Stimulated activated memory B cell treated with anti-CD40 and anti-IgM and Interleukin-4, amounts not matched to agents 10 μg/mL and 1 μg/mL and 100 μg/mL, for 72 hours (primary cell): ENCODE measurements around the gene OR1Q1.
"Not testable (repeated sequence)": the region's sequence is repeated elsewhere in the genome, so short reads cannot be mapped to it uniquely, and the experiment has no call there.

Experiments
- ATAC-seq: fragments of 150-1000 bp; cut with Tn5 transposase; 2 replicates; pipeline ENCODE4 v1.10.0; 2021
- H3K27ac Mint-ChIP-seq: one replicate; pipeline ENCODE4 v1.8.0; 2022; ENCODE audit warnings: mild to moderate bottlenecking, mixed read lengths
- H3K27me3 Mint-ChIP-seq: one replicate; pipeline ENCODE4 v1.8.0; 2022; ENCODE audit warnings: mixed read lengths
- H3K36me3 Mint-ChIP-seq: one replicate; pipeline ENCODE4 v1.8.0; 2022; ENCODE audit warnings: mixed read lengths
- H3K4me1 Mint-ChIP-seq: one replicate; pipeline ENCODE4 v1.8.0; 2022; ENCODE audit warnings: mixed read lengths
- H3K4me3 Mint-ChIP-seq: one replicate; pipeline ENCODE4 v1.8.0; 2022; ENCODE audit warnings: mild to moderate bottlenecking, moderate library complexity, mixed read lengths
- H3K9me3 Mint-ChIP-seq: one replicate; pipeline ENCODE4 v1.8.0; 2022; ENCODE audit warnings: mixed read lengths

OR1Q1 gene, protein sequence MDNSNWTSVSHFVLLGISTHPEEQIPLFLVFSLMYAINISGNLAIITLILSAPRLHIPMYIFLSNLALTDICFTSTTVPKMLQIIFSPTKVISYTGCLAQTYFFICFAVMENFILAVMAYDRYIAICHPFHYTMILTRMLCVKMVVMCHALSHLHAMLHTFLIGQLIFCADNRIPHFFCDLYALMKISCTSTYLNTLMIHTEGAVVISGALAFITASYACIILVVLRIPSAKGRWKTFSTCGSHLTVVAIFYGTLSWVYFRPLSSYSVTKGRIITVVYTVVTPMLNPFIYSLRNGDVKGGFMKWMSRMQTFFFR

DNA sequence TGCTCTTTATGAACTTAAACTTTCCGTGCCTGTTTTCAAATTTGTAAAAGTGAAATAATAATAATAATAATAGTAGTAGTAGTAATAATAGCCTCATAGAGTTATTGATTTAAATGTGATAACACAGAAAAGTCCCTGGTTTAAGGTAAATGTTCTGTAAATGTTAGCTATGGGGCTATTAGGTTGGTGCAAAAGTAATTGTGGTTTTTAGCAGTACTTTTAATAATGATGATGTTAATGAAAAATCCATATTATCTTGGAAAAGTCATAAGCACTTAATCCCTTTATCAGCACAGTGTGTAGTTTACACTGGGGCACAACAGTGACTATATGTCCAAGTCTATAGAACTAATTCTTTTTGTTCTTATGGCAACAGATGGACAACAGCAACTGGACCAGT lies at the start of gene OR1Q1:
OR1Q1 (plus strand) TSS at position 377 of the 400 bp plus-strand sequence; CDS start at position 377, 0 bp downstream.
- Mint-ChIP-seq H3K4me1 (no peaks in the 10 kb centered on the region), H3K4me3 (no peak within 1 kb of the TSS), H3K27me3 (peaks cover 9% of the 10 kb centered on the region), H3K36me3 (no peaks in the 10 kb centered on the region), H3K27ac (no peak within 1 kb of the TSS), H3K9me3 (peaks cover 3% of the 10 kb centered on the region)
- ATAC-seq, result no peak

DNA sequence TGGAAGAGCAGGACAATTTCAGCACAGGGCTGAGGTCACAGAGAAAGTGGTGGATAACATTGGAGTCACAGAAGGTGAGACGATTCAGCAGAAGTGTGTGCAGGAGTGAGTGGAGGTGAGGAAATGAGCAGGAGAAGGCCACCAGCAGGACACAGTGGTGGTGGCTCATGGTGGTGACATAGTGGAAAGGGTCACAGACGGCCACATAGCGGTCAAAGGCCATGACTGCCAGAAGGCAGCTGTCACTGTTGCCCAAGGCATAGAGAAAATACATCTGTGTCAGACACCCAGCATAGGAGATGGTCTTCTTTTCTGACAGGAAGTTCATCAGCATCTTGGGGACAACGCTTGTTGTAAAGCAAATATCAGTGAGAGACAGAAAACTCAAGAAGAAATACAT lies 46.6 kb upstream of the OR1Q1 start:
- H3K27ac Mint-ChIP-seq, result no peak overlapping the region
- no peaks in the 10 kb centered on the region for H3K4me1 Mint-ChIP-seq
- H3K4me3 Mint-ChIP-seq, result no peak overlapping the region
- H3K27me3 Mint-ChIP-seq, result no peaks in the 10 kb centered on the region
- no peaks in the 10 kb centered on the region for H3K9me3 Mint-ChIP-seq
- H3K36me3 Mint-ChIP-seq, result no peaks in the 10 kb centered on the region
- no peak for ATAC-seq

DNA sequence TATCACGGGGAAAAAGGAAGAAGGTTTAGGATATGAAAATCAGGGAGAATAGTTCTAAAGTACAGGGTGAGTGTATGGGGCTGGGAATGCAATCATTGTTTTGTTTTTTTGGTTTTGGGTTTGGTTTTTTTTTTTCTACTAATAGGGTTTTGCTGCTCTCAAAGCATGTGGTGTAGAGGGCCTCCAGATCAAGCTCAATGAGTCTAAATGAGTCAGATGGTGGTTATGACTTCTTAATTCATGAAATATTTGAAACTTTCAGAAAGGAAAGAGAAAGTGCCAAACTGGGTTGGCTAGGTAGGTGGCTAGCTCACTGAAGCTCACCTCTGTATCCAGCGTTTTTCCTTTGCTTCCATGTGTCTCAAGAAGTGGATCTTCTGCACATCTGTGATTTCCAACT lies 42.1 kb upstream of the OR1Q1 start:
- peak; percentile 8 for ATAC-seq
- Mint-ChIP-seq H3K27ac (no peak overlapping the region), H3K4me3 (no peak overlapping the region)

DNA sequence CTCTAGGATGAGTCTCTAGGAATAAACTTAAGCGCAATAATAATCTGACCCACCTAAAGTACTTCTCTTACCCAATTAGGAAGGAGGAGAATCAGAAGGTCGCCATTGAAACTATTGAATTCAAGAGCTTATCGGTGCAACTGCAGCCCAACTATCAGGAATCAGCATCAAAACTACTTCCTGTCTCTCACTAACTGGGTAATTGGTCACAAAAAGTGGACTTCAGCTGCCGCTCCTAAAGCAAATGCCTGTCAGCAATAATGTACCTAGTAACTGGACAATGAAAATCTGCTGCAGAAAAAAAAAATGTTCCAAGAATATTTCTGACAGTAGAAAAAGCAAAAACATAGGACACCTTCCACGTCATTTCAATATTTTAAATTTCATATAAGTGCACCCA lies 34.7 kb upstream of the OR1Q1 start:
- no peaks in the 10 kb centered on the region for H3K4me1 Mint-ChIP-seq
- ATAC-seq, result no peak
- peaks cover 5% of the 10 kb centered on the region for H3K36me3 Mint-ChIP-seq
- no peak overlapping the region for H3K4me3 Mint-ChIP-seq
- no peaks in the 10 kb centered on the region for H3K9me3 Mint-ChIP-seq
- peaks cover 6% of the 10 kb centered on the region for H3K27me3 Mint-ChIP-seq
- no peak overlapping the region for H3K27ac Mint-ChIP-seq

More for the DNA sequence above, 42.1 kb upstream of the OR1Q1 start:
- H3K9me3 Mint-ChIP-seq, result no peaks in the 10 kb centered on the region
- H3K27me3 Mint-ChIP-seq, result no peaks in the 10 kb centered on the region
- peaks cover 5% of the 10 kb centered on the region for H3K36me3 Mint-ChIP-seq
- H3K4me1 Mint-ChIP-seq, result no peaks in the 10 kb centered on the region

DNA sequence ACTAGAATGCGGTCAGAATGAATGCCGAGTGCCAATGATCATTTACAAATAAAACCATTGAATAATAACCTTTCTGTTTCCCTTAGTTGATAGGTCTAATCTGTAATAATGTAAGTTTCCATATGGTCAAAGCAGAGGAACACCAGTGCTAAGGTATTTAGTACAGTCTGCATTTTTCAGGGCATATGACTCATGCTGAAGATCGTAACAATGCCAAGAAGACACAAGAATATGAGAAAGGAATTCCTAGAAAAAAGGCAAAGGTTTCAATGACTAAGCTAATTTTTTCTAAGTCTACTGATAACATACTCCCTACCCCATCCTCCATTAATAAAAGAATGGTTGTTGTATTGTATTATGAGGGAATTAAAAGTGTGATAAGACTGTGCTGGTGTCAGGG lies 34.2 kb upstream of the OR1Q1 start:
- no peak overlapping the region for H3K4me3 Mint-ChIP-seq
- no peak overlapping the region for H3K27ac Mint-ChIP-seq
- H3K4me1 Mint-ChIP-seq, result no peaks in the 10 kb centered on the region
- H3K9me3 Mint-ChIP-seq, result no peaks in the 10 kb centered on the region
- H3K27me3 Mint-ChIP-seq, result peaks cover 6% of the 10 kb centered on the region
- no peak for ATAC-seq
- H3K36me3 Mint-ChIP-seq, result peaks cover 5% of the 10 kb centered on the region

DNA sequence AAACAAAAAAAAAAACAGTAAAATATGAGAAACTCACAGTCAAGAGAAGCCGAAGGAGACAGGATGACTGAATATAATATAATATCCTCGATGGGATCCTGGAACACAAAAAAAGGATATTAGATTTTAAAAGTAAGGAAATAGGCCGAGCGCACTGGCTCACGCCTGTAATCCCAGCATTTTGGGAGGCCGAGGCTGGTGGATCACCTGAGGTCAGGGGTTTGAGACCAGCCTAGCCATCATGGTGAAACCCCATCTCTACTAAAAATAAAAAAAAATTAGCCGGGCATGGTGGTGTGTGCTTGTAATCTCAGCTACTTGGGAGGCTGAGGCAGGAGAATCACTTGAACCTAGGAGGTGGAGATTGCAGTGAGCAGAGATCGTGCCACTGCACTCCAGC lies 31.3 kb upstream of the OR1Q1 start, which contains the start of gene OR1L8:
OR1L8 (minus strand) TSS at position 101 of the 400 bp plus-strand sequence. CDS start 14,907 bp downstream, outside the sequence.
- H3K36me3 Mint-ChIP-seq, H3K9me3 Mint-ChIP-seq, H3K4me1 Mint-ChIP-seq, ATAC-seq, H3K27ac Mint-ChIP-seq, H3K4me3 Mint-ChIP-seq, H3K27me3 Mint-ChIP-seq: not testable (repeated sequence)

DNA sequence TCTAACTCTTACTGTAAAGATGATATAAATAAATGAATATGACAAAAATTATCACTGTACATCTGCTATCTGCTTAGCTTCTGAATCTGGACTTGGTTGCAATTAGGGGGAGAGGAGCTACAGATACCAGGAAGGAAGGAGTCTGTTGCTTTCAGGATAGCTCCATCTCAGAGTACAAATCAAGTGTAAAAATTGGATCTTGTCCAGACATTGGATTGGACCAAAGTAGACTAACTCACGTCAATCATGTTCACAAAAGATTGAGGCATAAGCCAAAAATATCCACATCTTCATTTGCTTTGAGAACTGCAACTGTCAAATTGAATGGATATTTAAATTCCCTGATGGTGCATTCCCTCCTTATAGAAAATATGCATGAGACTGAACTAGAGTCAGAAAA lies 8.8 kb upstream of the OR1Q1 start:
- no peaks in the 10 kb centered on the region for H3K9me3 Mint-ChIP-seq
- no peaks in the 10 kb centered on the region for H3K4me1 Mint-ChIP-seq
- peaks cover 18% of the 10 kb centered on the region for H3K27me3 Mint-ChIP-seq
- no peaks in the 10 kb centered on the region for H3K36me3 Mint-ChIP-seq
- no peak for ATAC-seq
- H3K27ac Mint-ChIP-seq, result no peak overlapping the region
- no peak overlapping the region for H3K4me3 Mint-ChIP-seq

DNA sequence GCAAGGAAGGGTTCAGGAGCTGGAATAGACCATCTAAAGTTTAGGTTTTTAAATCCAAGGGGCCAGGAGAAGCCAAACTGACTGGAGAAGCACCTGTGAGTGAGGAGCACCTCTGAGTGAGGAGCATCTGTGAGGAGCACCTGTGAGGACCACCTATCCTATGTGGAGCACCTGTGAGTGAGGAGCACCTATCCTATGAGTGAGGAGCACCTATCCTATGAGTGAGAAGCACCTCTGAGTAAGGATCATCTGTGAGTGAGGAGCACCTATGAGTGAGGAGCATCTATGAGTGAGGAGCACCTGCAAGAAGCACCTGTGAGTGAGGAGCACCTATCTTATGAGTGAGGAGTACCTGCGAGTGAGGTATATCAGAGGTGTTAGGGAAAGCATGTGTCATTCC lies 8.0 kb upstream of the OR1Q1 start:
- ATAC-seq, result no peak
- Mint-ChIP-seq H3K4me3 (no peak overlapping the region), H3K4me1 (no peaks in the 10 kb centered on the region), H3K9me3 (no peaks in the 10 kb centered on the region), H3K27me3 (peaks cover 9% of the 10 kb centered on the region), H3K27ac (no peak overlapping the region), H3K36me3 (no peaks in the 10 kb centered on the region)

DNA sequence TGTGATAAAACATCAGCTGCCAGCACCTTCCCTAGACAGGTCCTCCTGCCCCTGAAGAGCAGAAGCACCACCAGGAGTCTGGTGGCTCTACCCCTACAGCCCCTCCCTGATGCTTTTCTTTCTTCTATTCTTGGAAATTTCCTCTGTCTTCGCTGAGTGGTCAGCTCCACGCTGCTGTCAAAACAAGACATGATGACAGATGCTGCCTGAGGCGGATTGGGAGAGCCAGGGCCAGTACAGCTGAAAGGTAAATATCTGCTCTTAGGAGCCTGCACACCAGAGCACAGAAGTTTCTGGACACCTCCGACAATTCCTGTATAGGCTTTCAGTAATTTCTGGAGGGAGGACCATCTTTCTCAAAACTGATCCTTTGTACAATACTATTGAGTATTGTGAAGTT lies 4.7 kb upstream of the OR1Q1 start:
- Mint-ChIP-seq H3K4me1 (no peaks in the 10 kb centered on the region), H3K4me3 (no peak overlapping the region), H3K27me3 (peaks cover 9% of the 10 kb centered on the region), H3K27ac (no peak overlapping the region), H3K36me3 (no peaks in the 10 kb centered on the region), H3K9me3 (no peaks in the 10 kb centered on the region)
- no peak for ATAC-seq

DNA sequence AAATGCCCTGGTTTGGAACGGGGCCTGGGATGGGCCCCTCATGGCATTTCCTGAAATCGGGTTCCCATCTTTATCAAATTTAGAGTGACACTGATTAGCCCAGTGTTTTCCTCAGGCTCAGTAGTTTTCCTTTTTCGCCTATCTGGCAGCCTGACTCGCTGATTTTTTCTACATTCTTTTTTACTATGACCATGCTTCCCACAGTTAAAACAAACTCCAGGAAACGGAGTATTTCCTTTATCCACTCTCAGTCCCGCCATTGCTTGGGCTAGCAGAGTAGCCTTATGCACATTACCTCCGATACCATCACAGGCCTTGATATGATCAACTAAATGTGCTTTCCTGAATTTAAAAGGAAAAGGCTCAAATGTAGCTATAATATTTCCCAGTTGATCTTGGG lies 5.5 kb downstream of the OR1Q1 start:
- H3K36me3 Mint-ChIP-seq, result no peaks in the 10 kb centered on the region
- H3K27ac Mint-ChIP-seq, result no peak overlapping the region
- no peak for ATAC-seq
- peaks cover 34% of the 10 kb centered on the region for H3K27me3 Mint-ChIP-seq
- no peak overlapping the region for H3K4me3 Mint-ChIP-seq
- peaks cover 3% of the 10 kb centered on the region for H3K9me3 Mint-ChIP-seq
- H3K4me1 Mint-ChIP-seq, result no peaks in the 10 kb centered on the region

DNA sequence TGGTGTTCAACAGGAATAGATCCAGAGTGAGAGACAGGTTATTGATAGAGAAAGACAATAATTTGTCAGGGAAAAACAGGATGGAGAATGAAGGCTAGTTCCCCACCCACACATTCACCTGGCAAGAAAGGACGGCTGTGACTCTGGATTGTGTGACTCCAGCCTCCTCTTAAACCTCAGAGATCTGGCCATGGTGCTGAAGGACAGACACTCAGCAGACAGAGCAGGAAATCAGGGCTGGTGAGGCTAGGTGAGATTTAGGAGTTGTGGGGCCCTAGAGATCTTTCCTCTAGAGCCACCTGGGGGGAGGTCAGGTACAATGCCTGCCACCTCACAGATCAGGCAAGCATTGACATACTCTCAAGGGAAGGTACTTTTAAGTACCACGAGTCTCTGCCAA lies 27.7 kb downstream of the OR1Q1 start:
- ATAC-seq, result no peak
- no peaks in the 10 kb centered on the region for H3K4me1 Mint-ChIP-seq
- H3K9me3 Mint-ChIP-seq, result peaks cover 20% of the 10 kb centered on the region
- no peak overlapping the region for H3K4me3 Mint-ChIP-seq
- H3K27me3 Mint-ChIP-seq, result peaks cover 47% of the 10 kb centered on the region
- H3K27ac Mint-ChIP-seq, result no peak overlapping the region
- peaks cover 5% of the 10 kb centered on the region for H3K36me3 Mint-ChIP-seq

DNA sequence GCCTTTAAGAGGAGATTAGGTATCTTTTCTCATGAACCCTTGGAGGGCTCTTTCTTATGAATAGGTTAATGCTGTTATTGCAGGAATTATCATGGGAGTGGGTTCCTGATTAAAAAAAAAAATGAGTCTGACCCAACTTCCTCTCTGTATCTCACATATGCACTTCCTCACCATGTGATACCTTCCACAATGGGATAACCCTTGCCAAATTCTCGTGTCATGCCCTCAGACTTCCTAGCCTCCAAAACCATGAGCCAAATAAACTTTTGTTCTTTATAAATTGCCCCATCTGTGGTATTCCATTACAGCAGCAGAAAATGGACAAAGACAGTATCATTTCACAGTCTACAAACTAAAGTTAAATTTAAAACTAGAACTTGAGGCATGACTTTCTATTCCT lies 41.8 kb downstream of the OR1Q1 start:
- Mint-ChIP-seq H3K36me3 (no peaks in the 10 kb centered on the region), H3K27me3 (peaks cover 26% of the 10 kb centered on the region), H3K9me3 (peaks cover 3% of the 10 kb centered on the region), H3K4me1 (no peaks in the 10 kb centered on the region), H3K4me3 (no peak overlapping the region), H3K27ac (no peak overlapping the region)
- no peak for ATAC-seq

DNA sequence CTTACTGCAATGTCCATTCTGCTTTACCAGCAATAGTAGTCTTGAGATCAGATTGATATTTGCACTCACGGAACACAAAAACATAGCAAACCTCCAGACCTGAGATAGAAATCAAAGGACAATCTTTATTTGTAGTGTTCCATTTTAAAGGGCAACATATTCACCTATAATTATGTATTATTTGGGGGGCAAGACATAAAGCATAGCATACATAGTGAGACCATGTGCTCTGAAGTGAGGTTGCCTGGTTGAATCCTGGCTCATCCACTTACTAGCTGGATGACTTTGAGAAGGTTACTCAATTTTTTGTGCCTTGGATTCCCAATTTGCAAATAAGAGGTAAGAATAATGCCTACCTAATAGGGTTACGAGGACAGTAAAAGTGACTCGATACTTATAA lies 43.0 kb downstream of the OR1Q1 start, which contains the start of gene OR1B1:
OR1B1 (minus strand) TSS at position 101 of the 400 bp plus-strand sequence.
- Mint-ChIP-seq H3K36me3 (no peaks in the 10 kb centered on the region), H3K4me3 (no peak within 1 kb of the TSS), H3K4me1 (no peaks in the 10 kb centered on the region), H3K9me3 (peaks cover 3% of the 10 kb centered on the region), H3K27me3 (peaks cover 38% of the 10 kb centered on the region), H3K27ac (no peak within 1 kb of the TSS)
- no peak for ATAC-seq

DNA sequence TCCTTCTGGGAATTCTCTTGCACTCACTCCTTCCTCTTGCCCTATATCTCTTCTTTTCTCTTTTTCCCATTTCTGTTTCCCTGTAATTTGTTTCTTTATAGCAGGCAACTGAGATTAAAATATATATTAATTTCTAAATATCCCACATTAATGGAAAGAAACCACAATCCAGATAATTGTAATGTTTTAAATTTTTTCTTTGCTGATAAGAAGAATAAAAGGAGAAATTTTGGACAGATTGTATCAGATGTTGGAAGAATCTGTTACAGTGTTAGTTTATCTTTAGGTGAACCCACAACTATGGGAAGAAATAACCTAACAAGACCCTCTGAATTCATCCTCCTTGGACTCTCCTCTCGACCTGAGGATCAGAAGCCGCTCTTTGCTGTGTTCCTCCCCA lies 46.9 kb downstream of the OR1Q1 start, which contains the start of gene OR1L1:
OR1L1 (plus strand) TSS at position 301 of the 400 bp plus-strand sequence; CDS start at position 301, 0 bp downstream.
- no peaks in the 10 kb centered on the region for H3K4me1 Mint-ChIP-seq
- peaks cover 44% of the 10 kb centered on the region for H3K27me3 Mint-ChIP-seq
- ATAC-seq, result no peak
- H3K27ac Mint-ChIP-seq, result no peak within 1 kb of the TSS
- H3K36me3 Mint-ChIP-seq, result no peaks in the 10 kb centered on the region
- peaks cover under 1% of the 10 kb centered on the region for H3K9me3 Mint-ChIP-seq
- no peak within 1 kb of the TSS for H3K4me3 Mint-ChIP-seq
